Activated CD4-positive, alpha-beta T cell treated with anti-CD3 and anti-CD28 coated beads, Interleukin-2, Interleukin-4, amounts not matched to agents 100 ng/mL and 50 ng/mL, durations not matched to agents 16 hours and 8 hours (primary cell): ENCODE data around the gene EHD4.
A peak's percentile ranks its signal among the peaks of the same experiment; 100 is the strongest.

ENCODE experiments used
- DNase-seq: peaks from one replicate; pipeline ENCODE4 v3.0.0-alpha.2; 2020; ENCODE audit warnings: low spot score

The EHD4 gene

GRCh38 chr15:41880156-41880877 is 92.0 kb downstream of the EHD4 start:
- no peak for DNase-seq

GRCh38 chr15:41879321-41879845 is 93.0 kb downstream of the EHD4 start:
- DNase-seq, result no peak

- DNase-seq, result no peak
These were observed 94.0 kb downstream of the EHD4 start for GRCh38 chr15:41878355-41878699.

GRCh38 chr15:41877631-41878354 is 94.6 kb downstream of the EHD4 start:
- DNase-seq, result no peak

GRCh38 chr15:41876689-41877088 is 95.7 kb downstream of the EHD4 start:
- DNase-seq, result no peak

GRCh38 chr15:41876007-41876406 is 96.3 kb downstream of the EHD4 start:
- DNase-seq, result no peak

GRCh38 chr15:41874736-41875135 is 97.6 kb downstream of the EHD4 start:
- DNase-seq, result no peak

GRCh38 chr15:41873711-41874110 is 98.6 kb downstream of the EHD4 start:
- DNase-seq, result no peak

- no peak for DNase-seq
These were observed 100.1 kb downstream of the EHD4 start for GRCh38 chr15:41872166-41872747.

- DNase-seq, result no peak
These were observed 101.0 kb downstream of the EHD4 start for GRCh38 chr15:41871175-41871905.

GRCh38 chr15:41870689-41871081 is 101.7 kb downstream of the EHD4 start:
- peak; percentile 60 for DNase-seq

- DNase-seq, result no peak
These were observed 102.3 kb downstream of the EHD4 start for GRCh38 chr15:41869770-41870688.

GRCh38 chr15:41868321-41868720 is 104.0 kb downstream of the EHD4 start:
- DNase-seq, result no peak

- DNase-seq, result no peak
These were observed 105.3 kb downstream of the EHD4 start for GRCh38 chr15:41866872-41867579.

- DNase-seq, result no peak
These were observed 106.1 kb downstream of the EHD4 start for GRCh38 chr15:41866263-41866703.

GRCh38 chr15:41865490-41866055 is 106.8 kb downstream of the EHD4 start:
- no peak for DNase-seq

GRCh38 chr15:41862515-41863116 is 109.7 kb downstream of the EHD4 start:
- DNase-seq, result no peak

- DNase-seq, result no peak
These were observed 110.5 kb downstream of the EHD4 start for GRCh38 chr15:41861736-41862356.

GRCh38 chr15:41860049-41860828 is 112.1 kb downstream of the EHD4 start:
- no peak for DNase-seq
